ENCODE data around the gene PLCG2.
"Not testable (repeated sequence)": the region's sequence is repeated elsewhere in the genome, so short reads cannot be mapped to it uniquely, and the experiment has no call there.

The PLCG2 gene

GRCh38 chr16:81754858-81755257, 24.2 kb upstream of the PLCG2 start:
- DNase-seq (ENCODE audit: low read depth in 2 of 2) = no peak

- no peak for DNase-seq (ENCODE audit: low read depth in 2 of 2)
Measured at GRCh38 chr16:81755915-81756614, 23.0 kb upstream of the PLCG2 start.

GRCh38 chr16:81756615-81757356, 22.3 kb upstream of the PLCG2 start:
- DNase-seq (ENCODE audit: low read depth in 2 of 2) = no peak

- DNase-seq (ENCODE audit: low read depth in 2 of 2) = no peak
Measured at GRCh38 chr16:81758376-81758775, 20.7 kb upstream of the PLCG2 start.

GRCh38 chr16:81762322-81762721, 16.8 kb upstream of the PLCG2 start:
- DNase-seq (ENCODE audit: low read depth in 2 of 2) = not testable (repeated sequence)

- DNase-seq (ENCODE audit: low read depth in 2 of 2) = no peak
Measured at GRCh38 chr16:81765111-81765919, 13.8 kb upstream of the PLCG2 start.

- DNase-seq (ENCODE audit: low read depth in 2 of 2) = no peak
Measured at GRCh38 chr16:81765969-81766368, 13.1 kb upstream of the PLCG2 start.

GRCh38 chr16:81767987-81768592, 11.0 kb upstream of the PLCG2 start:
- DNase-seq (ENCODE audit: low read depth in 2 of 2) = no peak

GRCh38 chr16:81770008-81770407, 9.1 kb upstream of the PLCG2 start:
- DNase-seq (ENCODE audit: low read depth in 2 of 2) = no peak

GRCh38 chr16:81774348-81774747, 4.7 kb upstream of the PLCG2 start:
- no peak for DNase-seq (ENCODE audit: low read depth in 2 of 2)

- no peak for DNase-seq (ENCODE audit: low read depth in 2 of 2)
Measured at GRCh38 chr16:81775570-81775969, 3.5 kb upstream of the PLCG2 start.

GRCh38 chr16:81778231-81778630, 860 bp upstream of the PLCG2 start:
- no peak for DNase-seq (ENCODE audit: low read depth in 2 of 2)

- no peak for DNase-seq (ENCODE audit: low read depth in 2 of 2)
Measured at GRCh38 chr16:81779536-81780320, 637 bp downstream of the PLCG2 start.

GRCh38 chr16:81780350-81780749, 1.3 kb downstream of the PLCG2 start:
- DNase-seq (ENCODE audit: low read depth in 2 of 2) = no peak

- DNase-seq (ENCODE audit: low read depth in 2 of 2) = no peak
Measured at GRCh38 chr16:81782236-81782635, 3.1 kb downstream of the PLCG2 start.

- no peak for DNase-seq (ENCODE audit: low read depth in 2 of 2)
Measured at GRCh38 chr16:81784072-81784795, 5.1 kb downstream of the PLCG2 start.

- no peak for DNase-seq (ENCODE audit: low read depth in 2 of 2)
Measured at GRCh38 chr16:81785138-81785924, 6.2 kb downstream of the PLCG2 start.

GRCh38 chr16:81786321-81786720, 7.2 kb downstream of the PLCG2 start:
- DNase-seq (ENCODE audit: low read depth in 2 of 2) = no peak

GRCh38 chr16:81786868-81787267, 7.8 kb downstream of the PLCG2 start:
- no peak for DNase-seq (ENCODE audit: low read depth in 2 of 2)

GRCh38 chr16:81787659-81788058, 8.6 kb downstream of the PLCG2 start:
- DNase-seq (ENCODE audit: low read depth in 2 of 2) = no peak
